GM18861 (cell line): ENCODE results near the gene SNRNP70.
A peak's percentile ranks its signal among the peaks of the same experiment; 100 is the strongest.
"Not testable (repeated sequence)": the region's sequence is repeated elsewhere in the genome, so short reads cannot be mapped to it uniquely, and the experiment has no call there.

Experiments used
- ATAC-seq: cut with Tn5 transposase; IDR thresholded peaks from one replicate; pipeline ENCODE4 v1.9.1; 2021; ENCODE audit not compliant: unreplicated experiment

Gene SNRNP70, protein sequence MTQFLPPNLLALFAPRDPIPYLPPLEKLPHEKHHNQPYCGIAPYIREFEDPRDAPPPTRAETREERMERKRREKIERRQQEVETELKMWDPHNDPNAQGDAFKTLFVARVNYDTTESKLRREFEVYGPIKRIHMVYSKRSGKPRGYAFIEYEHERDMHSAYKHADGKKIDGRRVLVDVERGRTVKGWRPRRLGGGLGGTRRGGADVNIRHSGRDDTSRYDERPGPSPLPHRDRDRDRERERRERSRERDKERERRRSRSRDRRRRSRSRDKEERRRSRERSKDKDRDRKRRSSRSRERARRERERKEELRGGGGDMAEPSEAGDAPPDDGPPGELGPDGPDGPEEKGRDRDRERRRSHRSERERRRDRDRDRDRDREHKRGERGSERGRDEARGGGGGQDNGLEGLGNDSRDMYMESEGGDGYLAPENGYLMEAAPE

DNA sequence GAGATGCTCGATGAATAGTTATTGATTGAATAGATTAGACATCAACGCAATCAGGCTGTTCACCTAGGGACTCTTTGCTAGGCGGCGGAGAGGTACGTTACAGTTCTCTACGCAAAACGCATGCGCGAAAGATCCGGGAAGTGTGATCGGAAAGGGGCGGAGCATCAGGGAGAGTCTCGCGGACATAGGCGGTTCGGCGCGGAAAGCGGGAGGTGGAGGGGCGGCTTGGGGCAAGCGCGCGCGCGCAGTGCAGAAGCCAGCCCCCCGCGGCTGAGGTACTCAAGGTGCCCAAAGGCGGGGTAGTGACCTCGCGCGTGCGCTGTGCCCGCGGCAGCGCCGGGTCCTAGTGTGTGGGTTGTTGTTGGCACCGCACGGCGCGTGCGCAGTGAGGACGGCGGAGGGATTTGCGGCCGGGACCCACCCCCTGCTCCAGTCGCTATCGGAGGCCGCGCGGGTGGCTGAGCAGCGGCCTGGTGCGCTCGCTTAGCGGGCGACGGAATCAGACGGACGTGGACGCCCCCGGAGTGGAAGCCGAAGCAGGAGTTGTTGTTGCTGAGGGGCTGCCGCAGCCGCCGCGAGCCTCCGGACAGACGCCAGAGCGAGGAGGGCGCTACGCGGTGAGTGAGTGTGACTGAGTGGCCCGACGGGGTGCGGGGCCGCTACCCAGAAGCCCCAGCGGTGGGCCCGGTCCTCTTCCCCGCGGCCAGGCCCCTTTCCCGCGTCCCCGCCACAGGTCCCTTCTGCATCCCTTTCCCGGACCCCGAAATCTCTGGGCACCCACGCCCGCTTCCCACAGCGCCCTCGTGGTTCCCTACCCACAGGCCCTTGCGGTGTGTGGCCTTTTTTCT, at the start of gene SNRNP70:
TSS of gene SNRNP70 (plus strand) at position 432 of the 848 bp plus-strand sequence. CDS start 964 bp downstream, outside the sequence.
- peak; percentile 85 for ATAC-seq

DNA sequence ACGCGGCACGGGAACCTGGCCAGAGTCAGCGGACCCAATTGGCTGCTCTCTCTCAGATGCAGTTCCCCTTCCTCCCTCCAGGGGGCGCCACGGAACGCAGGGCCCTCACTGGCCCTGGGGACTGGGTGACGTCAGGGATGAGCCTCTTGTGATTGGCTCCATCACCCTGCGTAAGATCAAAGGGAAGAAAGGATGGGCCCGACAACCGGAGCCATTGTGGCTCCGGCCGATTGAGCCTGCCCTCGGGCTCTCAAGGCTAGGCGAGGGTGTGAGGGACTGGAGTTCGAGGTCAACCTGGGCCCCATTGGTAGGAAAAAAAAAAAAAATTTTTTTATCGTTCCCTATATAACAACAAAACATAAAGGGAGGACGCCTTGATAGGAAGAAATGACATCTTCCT, 48.4 kb upstream of the SNRNP70 start, which contains the start of gene CGB1:
TSS of gene CGB1 (minus strand) at position 81 of the 400 bp plus-strand sequence. CDS start 184 bp downstream, outside the sequence.
- ATAC-seq: not testable (repeated sequence)

DNA sequence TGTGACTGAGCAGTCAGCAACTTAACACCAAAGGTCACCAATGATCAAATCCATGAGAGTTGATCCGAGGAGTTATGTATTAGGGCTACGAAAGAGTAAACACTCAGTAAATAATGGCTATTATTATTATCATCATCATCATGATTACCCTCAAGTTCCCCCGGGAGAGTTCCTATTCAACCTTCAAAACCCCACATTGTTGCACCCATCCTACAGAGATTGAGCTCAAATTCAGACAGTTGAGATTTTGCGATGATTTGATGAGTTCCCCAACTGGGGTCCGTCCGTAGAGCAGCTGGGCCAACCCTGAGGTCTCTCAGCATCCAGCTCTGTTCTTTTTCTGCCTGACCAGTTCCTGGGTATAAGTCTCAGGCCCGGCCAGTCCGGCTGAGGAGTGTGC, 47.1 kb upstream of the SNRNP70 start:
- ATAC-seq: not testable (repeated sequence)

DNA sequence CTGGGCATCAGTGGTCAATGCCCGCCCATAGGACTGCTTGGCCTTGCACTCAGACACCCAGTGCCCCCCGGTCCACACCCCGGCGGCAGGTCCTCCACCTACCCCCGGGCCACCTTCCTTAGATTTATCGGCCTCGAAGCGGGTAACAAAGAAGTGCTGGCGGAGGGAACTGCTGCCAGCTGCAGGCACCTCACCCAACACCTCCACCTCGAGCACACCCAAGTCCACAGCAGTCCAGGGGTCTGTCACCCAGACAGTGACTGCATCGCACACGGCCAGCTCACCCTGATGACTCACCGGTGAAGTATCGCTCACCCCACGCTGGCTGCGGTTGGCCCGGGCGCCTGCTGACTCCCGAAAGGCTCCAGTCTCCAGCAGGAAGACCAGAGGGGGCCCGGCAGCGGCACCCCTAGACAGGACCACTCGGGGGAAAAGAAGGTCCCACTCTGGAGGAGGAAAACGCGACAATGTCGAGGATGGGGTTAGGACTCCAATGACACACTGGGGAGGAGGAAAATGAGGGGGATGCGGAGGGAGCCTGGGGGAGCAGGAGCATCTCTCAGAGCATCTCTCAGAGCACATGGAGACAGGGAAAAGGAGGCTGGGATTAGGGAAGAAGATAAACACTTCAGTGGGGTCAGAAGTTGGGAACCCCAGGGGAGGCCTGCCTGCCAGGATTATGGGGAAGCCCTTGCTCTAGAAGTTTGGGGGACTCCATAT, 46.5 kb upstream of the SNRNP70 start:
- ATAC-seq: not testable (repeated sequence)

DNA sequence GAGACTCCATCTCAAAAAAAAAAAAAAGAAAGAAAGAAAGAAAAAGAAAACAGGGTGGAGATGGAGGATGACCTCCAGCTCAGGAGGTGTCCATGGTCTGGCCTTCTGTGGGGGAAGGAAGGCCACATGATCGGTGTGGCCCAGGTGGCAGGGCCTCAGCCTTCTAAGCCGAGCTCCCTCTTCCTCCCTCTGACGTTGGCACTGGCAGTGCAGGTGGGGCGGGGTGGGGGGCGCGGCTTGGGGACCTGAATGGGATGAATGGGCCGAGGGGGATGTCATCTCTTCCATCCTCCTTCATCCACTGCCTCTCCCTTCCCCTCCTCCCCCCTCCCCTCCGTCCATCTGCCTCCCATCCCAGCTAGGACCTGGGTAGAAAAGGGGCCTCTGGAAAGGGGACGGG, 45.5 kb upstream of the SNRNP70 start:
- not testable (repeated sequence) for ATAC-seq

DNA sequence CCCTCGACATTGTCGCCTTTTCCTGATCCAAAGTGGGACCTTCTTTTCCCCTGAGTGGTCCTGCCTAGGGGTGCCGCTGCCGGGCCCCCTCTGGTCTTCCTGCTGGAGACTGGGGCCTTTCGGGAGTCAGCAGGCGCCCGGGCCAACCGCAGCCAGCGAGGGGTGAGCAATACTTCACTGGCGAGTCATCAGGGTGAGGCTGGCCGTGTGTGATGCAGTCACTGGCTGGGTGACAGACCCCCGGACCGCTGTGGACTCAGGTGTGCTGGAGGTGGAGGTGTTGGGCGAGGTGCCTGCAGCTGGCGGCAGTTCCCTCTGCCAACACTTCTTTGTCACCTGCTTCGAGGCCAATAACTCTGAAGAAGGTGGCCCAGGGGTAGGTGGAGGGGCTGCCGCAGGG, 43.1 kb upstream of the SNRNP70 start:
- no peak for ATAC-seq

DNA sequence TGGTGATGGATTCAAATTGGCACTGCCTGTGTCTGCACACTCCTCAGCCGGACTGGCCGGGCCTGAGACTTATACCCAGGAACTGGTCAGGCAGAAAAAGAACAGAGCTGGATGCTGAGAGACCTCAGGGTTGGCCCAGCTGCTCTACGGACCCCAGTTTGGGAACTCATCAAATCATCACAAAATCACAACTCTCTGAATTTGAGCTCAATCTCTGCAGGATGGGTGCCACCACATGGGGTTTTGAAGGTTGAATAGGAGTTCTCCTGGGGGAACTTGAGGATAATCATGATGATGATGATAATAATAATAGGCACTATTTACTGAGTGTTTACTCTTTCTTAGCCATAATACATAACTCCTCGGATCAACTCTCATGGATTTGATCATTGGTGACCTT, 42.6 kb upstream of the SNRNP70 start:
- not testable (repeated sequence) for ATAC-seq

DNA sequence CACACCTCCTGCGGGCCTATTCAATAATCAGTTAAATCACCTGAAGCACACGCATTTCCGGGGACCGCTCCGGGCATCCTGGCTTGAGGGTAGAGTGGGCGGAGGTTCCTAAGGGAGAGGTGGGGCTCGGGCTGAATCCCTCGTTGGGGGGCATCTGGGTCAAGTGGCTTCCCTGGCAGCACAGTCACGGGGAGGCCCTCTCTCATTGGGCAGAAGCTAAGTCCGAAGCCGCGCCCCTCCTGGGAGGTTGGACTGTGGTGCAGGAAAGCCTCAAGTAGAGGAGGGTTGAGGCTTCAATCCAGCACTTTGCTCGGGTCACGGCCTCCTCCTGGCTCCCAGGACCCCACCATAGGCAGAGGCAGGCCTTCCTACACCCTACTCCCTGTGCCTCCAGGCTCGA, 41.7 kb upstream of the SNRNP70 start, which contains the start of gene CGB5:
TSS of gene CGB5 (plus strand) at position 301 of the 400 bp plus-strand sequence. CDS start 362 bp downstream, outside the sequence.
- not testable (repeated sequence) for ATAC-seq

DNA sequence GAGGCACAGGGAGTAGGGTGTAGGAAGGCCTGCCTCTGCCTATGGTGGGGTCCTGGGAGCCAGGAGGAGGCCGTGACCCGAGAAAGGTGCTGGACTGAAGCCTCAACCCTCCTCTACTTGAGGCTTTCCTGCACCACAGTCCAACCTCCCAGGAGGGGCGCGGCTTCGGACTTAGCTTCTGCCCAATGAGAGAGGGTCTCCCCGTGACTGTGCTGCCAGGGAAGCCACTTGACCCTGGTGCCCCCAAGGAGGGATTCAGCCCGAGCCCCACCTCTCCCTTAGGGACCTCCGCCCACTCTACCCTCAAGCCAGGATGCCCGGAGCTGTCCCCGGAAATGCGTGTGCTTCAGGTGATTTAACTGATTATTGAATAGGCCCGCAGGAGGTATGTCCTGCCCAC, 36.2 kb upstream of the SNRNP70 start, which contains the start of gene CGB8:
TSS of gene CGB8 (minus strand) at position 101 of the 400 bp plus-strand sequence. CDS start 372 bp downstream, outside the sequence.
- ATAC-seq: not testable (repeated sequence)

DNA sequence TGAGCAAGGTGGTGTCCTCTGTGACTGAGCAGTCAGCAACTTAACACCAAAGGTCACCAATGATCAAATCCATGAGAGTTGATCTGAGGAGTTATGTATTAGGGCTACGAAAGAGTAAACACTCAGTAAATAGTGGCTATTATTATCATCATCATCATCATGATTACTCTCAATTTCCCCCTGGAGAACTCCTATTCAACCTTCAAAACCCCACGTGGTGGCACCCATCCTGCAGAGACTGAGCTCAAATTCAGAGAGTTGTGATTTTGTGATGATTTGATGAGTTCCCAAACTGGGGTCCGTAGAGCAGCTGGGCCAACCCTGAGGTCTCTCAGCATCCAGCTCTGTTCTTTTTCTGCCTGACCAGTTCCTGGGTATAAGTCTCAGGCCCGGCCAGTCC, 35.4 kb upstream of the SNRNP70 start:
- not testable (repeated sequence) for ATAC-seq

DNA sequence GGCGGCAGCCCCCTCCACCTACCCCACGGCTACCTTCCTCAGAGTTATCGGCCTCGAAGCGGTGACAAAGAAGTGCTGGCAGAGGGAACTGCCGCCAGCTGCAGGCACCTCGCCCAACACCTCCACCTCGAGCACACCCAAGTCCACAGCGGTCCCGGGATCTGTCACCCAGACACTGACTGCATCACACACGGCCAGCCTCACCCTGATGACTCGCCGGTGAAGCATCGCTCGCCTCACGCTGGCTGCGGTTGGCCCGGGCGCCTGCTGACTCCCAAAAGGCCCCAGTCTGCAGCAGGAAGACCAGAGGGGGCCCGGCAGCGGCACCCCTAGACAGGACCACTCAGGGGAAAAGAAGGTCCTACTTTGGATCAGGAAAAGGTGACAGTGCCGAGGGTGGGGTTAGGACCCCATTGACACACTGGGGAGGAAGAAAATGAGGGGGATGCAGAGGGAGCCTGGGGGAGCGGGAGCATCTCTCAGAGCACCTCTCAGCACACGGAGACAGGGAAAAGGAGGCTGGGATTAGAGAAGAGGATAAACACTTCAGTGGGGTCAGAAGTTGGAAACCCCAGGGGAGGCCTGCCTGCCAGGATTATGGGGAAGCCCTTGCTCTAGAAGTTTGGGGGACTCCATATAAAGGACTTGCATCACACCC, 34.7 kb upstream of the SNRNP70 start:
- ATAC-seq: not testable (repeated sequence)

DNA sequence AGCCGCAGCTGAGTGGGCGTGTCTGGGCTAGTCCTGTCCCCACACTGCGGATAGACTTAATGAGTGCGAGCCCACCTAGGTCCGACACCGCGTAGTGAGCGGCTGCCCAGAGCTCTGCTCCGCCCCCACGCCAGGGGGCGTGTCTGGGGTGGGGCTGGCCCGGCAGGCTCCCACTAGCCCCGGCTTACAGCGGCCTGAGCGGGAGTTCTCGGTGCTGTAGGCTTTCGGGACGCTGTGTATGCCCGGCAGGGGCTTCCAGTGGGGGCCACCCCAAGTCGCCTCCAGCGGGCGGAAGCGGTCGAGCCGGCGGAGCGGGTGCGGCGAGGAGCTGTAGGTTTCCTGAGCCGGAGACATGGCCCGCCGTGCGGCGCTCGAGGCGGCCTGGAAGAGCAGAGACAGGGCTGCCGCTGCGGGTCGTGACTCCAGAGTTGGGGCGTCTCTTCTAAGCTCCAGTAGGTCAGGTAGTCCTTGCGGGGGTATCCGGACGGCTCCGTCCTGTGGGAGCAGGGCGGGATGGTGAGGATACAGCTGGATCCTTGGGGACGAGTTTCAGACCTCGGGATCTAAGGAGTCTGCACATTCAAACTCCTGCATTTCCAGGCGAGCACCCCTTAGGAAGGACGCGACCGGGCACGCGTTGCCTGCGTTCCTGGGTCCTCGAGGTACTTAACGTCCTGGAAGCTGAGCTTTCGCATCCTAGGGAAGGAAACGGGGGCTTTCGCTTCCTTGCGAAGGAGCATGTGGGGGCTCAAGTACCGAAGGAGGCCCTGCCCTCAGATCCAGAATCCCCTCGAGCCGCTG, 28.9 kb upstream of the SNRNP70 start:
- ATAC-seq: no peak

DNA sequence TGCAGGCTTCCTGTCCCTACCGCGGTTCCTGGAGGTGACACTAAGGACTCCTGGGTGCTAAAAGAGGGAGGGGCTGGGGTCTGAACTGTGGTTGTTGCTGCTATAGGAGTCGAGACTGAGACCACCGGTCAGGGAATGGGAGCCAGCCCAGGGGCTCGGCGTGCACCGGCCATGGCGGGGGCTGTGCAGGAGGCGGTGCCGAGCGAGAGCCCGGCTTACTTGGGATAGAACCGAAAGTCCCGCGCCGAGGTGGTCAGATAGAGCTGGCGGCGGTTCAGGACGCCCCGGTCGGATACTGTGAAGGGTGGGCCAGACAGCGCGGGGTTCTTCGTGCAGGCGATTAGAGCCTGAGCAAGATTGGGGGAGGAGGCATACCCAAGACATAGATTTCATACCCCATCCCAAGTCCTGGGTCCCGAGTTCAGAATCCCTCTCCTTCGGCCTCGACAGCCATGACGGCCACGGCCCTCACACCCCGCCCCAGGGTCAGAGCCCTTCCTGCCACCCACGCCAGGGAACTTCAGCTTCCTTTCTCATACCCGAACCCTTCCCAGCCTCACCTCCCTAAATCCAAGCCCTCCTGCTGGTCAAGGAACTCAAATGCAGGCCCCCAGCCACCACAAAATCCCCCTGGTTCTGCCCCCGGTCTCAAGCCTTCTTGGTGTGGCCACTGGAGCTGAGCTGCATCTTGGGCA, 28.2 kb upstream of the SNRNP70 start:
- ATAC-seq: not testable (repeated sequence)

DNA sequence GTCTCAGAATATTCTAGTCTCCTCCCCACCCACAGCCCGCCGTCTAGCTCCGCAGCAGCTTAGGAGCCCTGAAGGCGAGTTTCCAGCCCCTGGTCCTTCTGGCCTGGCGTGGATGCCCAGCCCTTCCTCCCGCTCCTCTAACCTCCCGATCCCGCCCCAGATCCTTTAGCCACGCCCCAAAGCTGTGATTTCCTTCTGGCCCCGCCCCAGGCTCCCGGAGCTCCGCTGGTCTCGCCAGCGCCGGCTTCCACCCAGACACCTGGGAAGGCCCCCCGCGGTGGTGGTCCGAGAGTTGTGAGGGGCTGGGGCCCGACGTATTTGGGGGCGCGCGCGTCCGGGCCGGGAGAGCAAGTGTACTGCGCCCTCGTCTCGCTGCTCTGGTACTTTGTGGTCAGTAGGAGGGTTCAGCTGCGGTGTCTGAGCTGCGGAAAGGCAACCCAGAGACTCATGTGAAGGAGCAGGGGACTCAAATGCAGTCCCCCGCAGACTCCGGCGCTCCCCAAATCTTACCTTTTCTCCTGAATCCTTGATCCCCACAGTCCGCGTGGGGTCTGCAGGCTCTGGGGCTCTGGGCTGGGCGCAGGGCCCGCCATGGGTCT, 27.5 kb upstream of the SNRNP70 start, which contains the start of gene CGB7:
TSS of gene CGB7 (minus strand) at position 114 of the 599 bp plus-strand sequence. CDS start 2,374 bp downstream, outside the sequence.
- no peak for ATAC-seq

DNA sequence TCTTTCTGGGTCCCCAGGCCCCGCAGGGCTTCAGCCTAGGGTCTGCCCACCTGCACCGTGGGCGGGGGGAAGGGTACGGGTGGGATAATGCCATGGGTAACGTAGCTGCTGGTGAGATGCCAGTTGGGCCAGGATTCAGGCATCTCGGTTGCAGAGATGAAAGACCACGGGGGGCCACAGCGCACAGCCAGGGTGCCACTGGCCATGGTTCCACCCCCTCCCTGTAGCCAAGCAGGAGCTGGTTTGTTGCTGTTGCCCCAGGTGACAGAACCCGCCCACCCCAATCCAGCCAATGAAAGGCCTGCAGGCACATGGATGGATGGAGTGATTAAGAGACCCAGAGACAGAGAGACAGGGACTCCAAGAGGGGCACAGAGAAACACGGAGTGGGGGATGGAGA, 26.7 kb upstream of the SNRNP70 start:
- no peak for ATAC-seq

DNA sequence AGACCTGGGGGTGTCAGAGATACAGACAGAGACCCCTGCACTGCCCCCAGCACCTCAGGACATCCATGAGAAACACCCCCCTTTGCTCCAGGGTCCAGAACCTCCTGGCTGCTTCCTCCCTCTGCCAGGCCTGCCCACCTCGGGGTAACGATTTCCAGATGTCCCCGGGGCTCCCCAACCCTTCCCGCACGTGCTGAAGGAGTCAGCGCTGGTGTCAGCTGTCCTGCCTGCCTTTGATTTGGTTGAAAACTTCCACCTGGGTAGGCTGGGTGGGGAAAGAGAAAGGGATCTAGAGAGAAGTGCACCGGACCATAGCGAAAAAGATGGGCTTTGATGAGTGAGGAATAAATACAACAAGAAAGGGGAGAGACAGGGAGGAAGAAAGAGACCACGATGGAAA, 26.2 kb upstream of the SNRNP70 start:
- ATAC-seq: no peak

DNA sequence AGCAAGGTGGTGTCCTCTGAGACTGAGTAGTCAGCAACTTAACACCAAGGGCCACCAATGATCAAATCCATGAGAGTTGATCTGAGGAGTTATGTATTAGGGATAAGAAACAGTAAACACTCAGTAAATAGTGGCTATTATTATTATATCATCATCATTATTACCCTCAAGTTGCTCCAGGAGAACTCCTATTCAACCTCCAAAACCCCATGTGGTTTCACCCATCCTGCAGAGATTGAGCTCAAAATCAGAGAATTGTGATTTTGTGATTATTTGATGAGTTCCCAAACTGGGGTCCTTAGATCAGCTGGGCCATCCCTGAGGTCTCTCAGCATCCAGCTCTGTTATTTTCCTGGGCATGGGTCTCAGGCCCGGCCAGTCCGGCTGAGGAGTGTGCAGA, 24.3 kb upstream of the SNRNP70 start:
- ATAC-seq: no peak

DNA sequence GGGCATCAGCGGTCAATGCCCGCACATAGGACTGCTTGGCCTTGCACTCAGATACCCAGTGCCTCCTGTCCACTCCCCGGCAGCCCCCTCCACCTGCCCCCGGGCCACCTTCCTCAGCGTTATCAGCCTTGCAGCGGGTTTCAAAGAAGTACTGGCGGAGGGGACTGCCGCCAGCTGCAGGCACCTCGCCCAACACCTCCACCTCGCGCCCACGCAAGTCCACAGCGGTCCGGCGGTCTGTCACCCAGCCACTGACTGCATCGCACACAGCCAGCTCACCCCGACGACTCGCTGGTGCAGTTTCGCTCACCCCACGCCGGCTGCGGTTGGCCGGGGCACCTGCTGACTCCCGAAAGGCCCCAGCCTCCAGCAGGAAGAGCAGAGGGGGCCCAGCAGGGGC, 23.8 kb upstream of the SNRNP70 start:
- ATAC-seq: no peak
